MG63 (cell line): Measurements from ENCODE around the gene TEX261. TPM values are rescaled to one million over a fixed set of nuclear protein-coding genes. Genes with fewer than 3 reads are reported as not detected.
A peak's percentile ranks its signal among the peaks of the same experiment; 100 is the strongest.

Source experiments
- DNase-seq: peaks from one replicate; pipeline ENCODE4 v3.0.0-alpha.2; 2020
- H3K27me3 ChIP-seq: fragments of 250-450 bp; sonication (Bioruptor Pico); 2 replicates; pipeline ENCODE4 v1.5.1; 2020; ENCODE audit warnings: mild to moderate bottlenecking, moderate library complexity
- H3K36me3 ChIP-seq: fragments of 250-450 bp; sonication (Bioruptor Pico); 2 replicates; pipeline ENCODE4 v1.5.1; 2020; ENCODE audit warnings: mild to moderate bottlenecking, moderate library complexity
- H3K4me3 ChIP-seq: fragments of 250-450 bp; sonication (Bioruptor Pico); 2 replicates; pipeline ENCODE4 v1.5.1; 2020; ENCODE audit warnings: mild to moderate bottlenecking, moderate library complexity
- H3K9me3 ChIP-seq: fragments of 250-450 bp; sonication (Bioruptor Pico); 2 replicates; pipeline ENCODE4 v1.5.1; 2020; ENCODE audit warnings: mild to moderate bottlenecking, moderate library complexity
- total RNA-seq: library from RNA; depleted of rRNA; stranded (reverse); fragments of >200 nt; shearing (Covaris generic); gene quantifications from 2 replicates; pipeline ENCODE4 v1.2.3, GENCODE V29; 2014; ENCODE audit warnings: low replicate concordance

Gene TEX261
- total RNA-seq, 1 experiment from 2014 or later = 78.4 TPM

GRCh38 chr2:70986499-70987189, 8.0 kb downstream of the TEX261 start:
- Histone ChIP-seq H3K27me3 (no peaks in the 10 kb centered on the region), H3K4me3 (no peak overlapping the region), H3K36me3 (peaks cover 32% of the 10 kb centered on the region), H3K9me3 (no peaks in the 10 kb centered on the region)
- no peak for DNase-seq

GRCh38 chr2:70985956-70986355, 8.7 kb downstream of the TEX261 start:
- Histone ChIP-seq H3K27me3 (no peaks in the 10 kb centered on the region), H3K9me3 (no peaks in the 10 kb centered on the region), H3K36me3 (peaks cover 32% of the 10 kb centered on the region), H3K4me3 (no peak overlapping the region)
- no peak for DNase-seq

DNA sequence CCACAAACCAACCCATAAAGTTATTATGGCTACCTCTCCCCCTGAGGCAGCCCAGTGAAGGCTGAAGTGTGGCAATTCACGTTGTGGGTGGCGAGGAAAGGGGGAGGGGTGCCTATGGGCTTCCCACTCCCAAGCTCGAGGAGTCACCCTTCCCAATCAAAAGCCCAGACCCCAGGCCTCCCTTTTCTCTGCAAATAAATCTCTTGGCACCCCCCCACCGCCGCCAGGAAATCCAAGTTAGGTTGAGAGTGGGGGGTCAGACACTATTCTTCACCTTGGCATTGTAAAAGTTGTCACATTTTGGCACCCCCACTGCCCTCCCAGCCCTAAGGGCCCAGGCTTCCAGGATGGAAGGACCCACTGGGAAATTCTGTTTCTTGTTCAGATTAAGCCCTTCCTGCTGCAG, 9.4 kb downstream of the TEX261 start:
- no peak for DNase-seq
- Histone ChIP-seq H3K27me3 (no peaks in the 10 kb centered on the region), H3K36me3 (peaks cover 32% of the 10 kb centered on the region), H3K4me3 (no peak overlapping the region), H3K9me3 (no peaks in the 10 kb centered on the region)

GRCh38 chr2:70984576-70985282, 9.9 kb downstream of the TEX261 start:
- H3K4me3 ChIP-seq = no peak overlapping the region
- peaks cover 28% of the 10 kb centered on the region for H3K36me3 ChIP-seq
- H3K9me3 ChIP-seq = no peaks in the 10 kb centered on the region
- no peaks in the 10 kb centered on the region for H3K27me3 ChIP-seq
- DNase-seq = no peak

DNA sequence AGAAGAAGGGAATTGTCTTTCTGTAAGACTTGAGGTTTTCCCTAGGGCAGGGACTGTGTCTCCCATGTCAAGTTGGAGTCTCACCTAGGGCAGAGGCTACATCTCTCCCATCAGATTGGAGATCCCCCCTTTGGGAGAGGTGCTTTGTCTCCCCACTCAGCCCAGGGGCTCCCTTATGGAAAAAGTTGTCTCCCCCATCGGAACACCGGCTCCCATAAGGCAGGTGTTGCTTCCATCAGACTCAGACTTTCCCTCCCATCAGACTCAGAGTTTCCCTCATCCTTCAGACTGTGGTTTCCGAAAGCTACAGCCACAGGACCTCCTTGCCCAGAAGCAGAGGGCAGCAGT, 10.5 kb downstream of the TEX261 start:
- Histone ChIP-seq H3K27me3 (no peaks in the 10 kb centered on the region), H3K9me3 (no peaks in the 10 kb centered on the region), H3K4me3 (no peak overlapping the region), H3K36me3 (peaks cover 23% of the 10 kb centered on the region)
- DNase-seq = no peak

- H3K27me3 ChIP-seq = no peaks in the 10 kb centered on the region
Measured at GRCh38 chr2:70983506-70984227, 11.0 kb downstream of the TEX261 start.

GRCh38 chr2:70982971-70983370, 11.7 kb downstream of the TEX261 start:
- H3K27me3 ChIP-seq = no peaks in the 10 kb centered on the region
- DNase-seq = no peak
- no peak overlapping the region for H3K4me3 ChIP-seq
- H3K36me3 ChIP-seq = peaks cover 18% of the 10 kb centered on the region
- no peaks in the 10 kb centered on the region for H3K9me3 ChIP-seq

More at GRCh38 chr2:70983506-70984227, 11.0 kb downstream of the TEX261 start:
- no peak for DNase-seq
- Histone ChIP-seq H3K9me3 (no peaks in the 10 kb centered on the region), H3K36me3 (peaks cover 21% of the 10 kb centered on the region), H3K4me3 (no peak overlapping the region)

- no peak for DNase-seq
- no peaks in the 10 kb centered on the region for H3K9me3 ChIP-seq
- no peaks in the 10 kb centered on the region for H3K27me3 ChIP-seq
- H3K36me3 ChIP-seq = peaks cover 10% of the 10 kb centered on the region
- no peak overlapping the region for H3K4me3 ChIP-seq
Measured at GRCh38 chr2:70981866-70982810, 12.5 kb downstream of the TEX261 start.

DNA sequence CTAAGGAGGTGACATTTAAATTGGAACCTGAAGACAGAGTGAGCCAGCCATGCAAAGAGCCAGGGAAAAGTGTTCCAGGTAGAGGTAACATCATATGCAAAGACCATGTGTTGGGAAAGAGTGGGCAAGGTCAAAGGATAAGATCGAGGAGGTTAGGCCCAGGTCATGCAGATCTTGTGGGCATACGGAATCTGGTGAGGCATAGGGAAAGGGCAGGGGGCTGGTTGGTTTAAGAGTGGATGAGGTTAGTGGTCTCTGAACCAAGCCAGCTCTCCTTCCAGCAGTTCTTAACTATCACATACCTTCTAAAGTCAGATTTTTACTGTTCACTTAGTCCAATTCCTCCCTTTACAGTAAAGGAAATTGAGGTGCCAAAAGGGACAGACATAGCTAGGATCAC, 13.3 kb downstream of the TEX261 start:
- Histone ChIP-seq H3K4me3 (no peak overlapping the region), H3K9me3 (no peaks in the 10 kb centered on the region), H3K27me3 (no peaks in the 10 kb centered on the region), H3K36me3 (peaks cover 8% of the 10 kb centered on the region; the same call in 1 of the 2 replicates)
- no peak for DNase-seq

DNA sequence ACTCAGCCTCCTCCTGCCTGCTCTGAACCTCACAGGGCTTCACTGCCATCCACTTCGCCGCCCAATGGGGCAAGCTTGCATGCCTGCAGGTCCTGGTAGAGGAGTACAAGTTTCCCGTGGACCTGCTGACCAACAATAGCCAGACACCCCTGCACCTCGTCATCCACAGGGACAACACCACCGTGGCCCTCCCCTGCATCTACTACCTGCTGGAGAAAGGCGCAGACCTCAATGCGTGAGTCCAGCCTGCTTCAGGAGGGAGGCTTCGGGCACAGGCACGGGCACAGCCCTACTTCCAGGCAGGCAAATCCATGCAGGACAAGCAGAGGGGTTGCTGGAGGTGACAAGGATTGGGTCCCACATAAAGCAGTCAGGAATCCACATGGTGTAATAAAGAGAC, 15.0 kb downstream of the TEX261 start:
- Histone ChIP-seq H3K36me3 (no peaks in the 10 kb centered on the region), H3K9me3 (no peaks in the 10 kb centered on the region), H3K4me3 (no peak overlapping the region), H3K27me3 (no peaks in the 10 kb centered on the region)
- no peak for DNase-seq

- H3K36me3 ChIP-seq = no peaks in the 10 kb centered on the region
- no peaks in the 10 kb centered on the region for H3K9me3 ChIP-seq
- no peak overlapping the region for H3K4me3 ChIP-seq
- no peaks in the 10 kb centered on the region for H3K27me3 ChIP-seq
- no peak for DNase-seq
Measured at GRCh38 chr2:70979180-70979488, 15.5 kb downstream of the TEX261 start.

DNA sequence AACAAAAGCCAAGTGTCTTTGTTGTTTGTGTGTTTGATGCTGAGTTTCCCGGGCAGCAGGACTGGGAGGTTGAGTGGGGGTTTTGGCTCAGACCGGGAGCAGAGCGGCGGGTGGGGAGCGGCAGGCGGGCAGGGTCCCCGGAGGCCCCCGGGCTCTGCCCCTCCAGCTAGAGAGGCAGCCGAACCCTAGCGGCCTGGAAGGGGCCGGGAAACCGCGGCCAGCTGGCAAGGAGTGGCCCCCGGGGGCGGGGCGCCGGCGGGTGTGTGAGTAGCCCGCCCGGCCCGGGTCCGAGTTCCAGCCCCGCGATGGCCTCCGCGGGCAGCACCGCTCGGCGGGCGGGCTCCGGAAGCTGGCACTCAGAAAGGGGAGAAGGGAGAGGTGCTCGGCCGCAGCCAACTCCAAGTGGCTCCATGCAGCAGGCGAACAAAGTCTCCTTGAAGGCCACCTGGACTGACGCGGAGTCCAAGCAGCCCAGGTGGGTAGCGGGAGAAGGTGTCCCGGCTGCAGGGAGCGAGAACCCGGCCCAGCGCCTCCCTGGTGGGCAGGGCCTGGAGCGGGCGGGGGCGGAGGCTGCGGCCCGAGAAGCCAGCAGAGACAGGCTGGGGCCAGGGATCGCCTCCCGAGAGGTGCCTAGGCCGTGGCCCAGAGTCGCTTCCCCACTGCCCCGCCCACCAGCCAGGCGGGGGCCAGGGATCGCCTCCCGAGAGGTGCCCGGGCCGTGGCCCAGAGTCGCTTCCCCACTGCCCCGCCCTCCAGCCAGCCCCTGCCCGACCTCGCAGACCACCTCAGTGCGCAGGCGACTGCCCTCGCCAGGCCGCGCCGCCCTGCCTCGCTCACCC, 16.1 kb downstream of the TEX261 start, which contains the start of gene ANKRD53:
Gene ANKRD53, plus strand, starts transcription at position 290 of the 839 bp plus-strand sequence. Its CDS starts 16 bp downstream, at position 306.
- H3K36me3 ChIP-seq = no peaks in the 10 kb centered on the region
- no peaks in the 10 kb centered on the region for H3K9me3 ChIP-seq
- H3K27me3 ChIP-seq = no peaks in the 10 kb centered on the region
- H3K4me3 ChIP-seq = peak within 1 kb of the TSS; percentile 55
- no peak for DNase-seq

- Histone ChIP-seq H3K36me3 (no peaks in the 10 kb centered on the region), H3K27me3 (no peaks in the 10 kb centered on the region), H3K4me3 (peak overlapping the region; percentile 55), H3K9me3 (no peaks in the 10 kb centered on the region)
- peak; percentile 31 for DNase-seq
Measured at GRCh38 chr2:70977605-70978205, 17.0 kb downstream of the TEX261 start.

GRCh38 chr2:70975237-70975636, 19.4 kb downstream of the TEX261 start:
- Histone ChIP-seq H3K36me3 (no peaks in the 10 kb centered on the region), H3K9me3 (no peaks in the 10 kb centered on the region), H3K27me3 (peaks cover 6% of the 10 kb centered on the region; the same call in 1 of the 2 replicates), H3K4me3 (no peak overlapping the region)
- no peak for DNase-seq

GRCh38 chr2:70974592-70974991, 20.1 kb downstream of the TEX261 start:
- DNase-seq = no peak
- H3K36me3 ChIP-seq = no peaks in the 10 kb centered on the region
- H3K27me3 ChIP-seq = peaks cover 9% of the 10 kb centered on the region
- H3K4me3 ChIP-seq = no peak overlapping the region
- H3K9me3 ChIP-seq = no peaks in the 10 kb centered on the region
